Mesendoderm (in vitro differentiated cells): ENCODE measurements around the gene C2orf74.
A peak's percentile ranks its signal among the peaks of the same experiment; 100 is the strongest.
"Not testable (repeated sequence)": the region's sequence is repeated elsewhere in the genome, so short reads cannot be mapped to it uniquely, and the experiment has no call there.

Experiments
- DNase-seq: peaks from one replicate; pipeline ENCODE4 v3.0.0; 2013
- H2AK5ac ChIP-seq: 2 replicates; pipeline ENCODE4 v1.6.1; 2013; ENCODE audit warnings: low read length, inconsistent platforms
- H2BK120ac ChIP-seq: 2 replicates; pipeline ENCODE4 v1.6.1; 2013; ENCODE audit warnings: low read depth, mild to moderate bottlenecking, low read length, moderate library complexity, mixed read lengths
- H2BK15ac ChIP-seq: replicated peaks from 2 replicates; pipeline ENCODE4 v1.6.1; 2013; ENCODE audit warnings: low read depth, mild to moderate bottlenecking, moderate library complexity
- H2BK5ac ChIP-seq: 2 replicates; pipeline ENCODE4 v1.6.1; 2013; ENCODE audit warnings: low read length, inconsistent platforms
- H3K18ac ChIP-seq: 2 replicates; pipeline ENCODE4 v1.6.1; 2013; ENCODE audit warnings: mild to moderate bottlenecking, low read length, mixed read lengths
- H3K23ac ChIP-seq: one replicate; pipeline ENCODE4 v1.6.1; 2013; ENCODE audit warnings: low read length
- H3K27ac ChIP-seq: 2 replicates; pipeline ENCODE4 v1.5.1; 2013; ENCODE audit warnings: low read depth, mild to moderate bottlenecking, inconsistent platforms, low read length, moderate library complexity
- H3K27me3 ChIP-seq: 2 replicates; pipeline ENCODE4 v1.6.1; 2013; ENCODE audit warnings: low read length, control low read depth, mild to moderate bottlenecking, inconsistent platforms; ENCODE audit not compliant: insufficient read depth, poor library complexity
- H3K36me3 ChIP-seq: 2 replicates; pipeline ENCODE4 v1.6.1; 2013; ENCODE audit warnings: low read length, inconsistent platforms; ENCODE audit not compliant: control insufficient read depth, insufficient read depth
- H3K4ac ChIP-seq: one replicate; pipeline ENCODE4 v1.6.1; 2013; ENCODE audit warnings: low read depth, mild to moderate bottlenecking, low read length, moderate library complexity
- H3K4me1 ChIP-seq: 2 replicates; pipeline ENCODE4 v1.6.1; 2013; ENCODE audit warnings: low read depth, low read length, inconsistent platforms; ENCODE audit not compliant: control insufficient read depth
- H3K4me2 ChIP-seq: 2 replicates; pipeline ENCODE4 v1.6.1; 2013; ENCODE audit warnings: low read length
- H3K4me3 ChIP-seq: 2 replicates; pipeline ENCODE4 v1.5.1; 2013; ENCODE audit warnings: mild to moderate bottlenecking, low read length
- H3K56ac ChIP-seq: one replicate; pipeline ENCODE4 v1.6.1; 2013; ENCODE audit warnings: low read length
- H3K79me1 ChIP-seq: 2 replicates; pipeline ENCODE4 v1.6.1; 2013; ENCODE audit warnings: low read length, inconsistent platforms
- H3K79me2 ChIP-seq: 2 replicates; pipeline ENCODE4 v1.6.1; 2013; ENCODE audit warnings: mild to moderate bottlenecking, low read length; ENCODE audit not compliant: control insufficient read depth, insufficient read depth
- H3K9ac ChIP-seq: 2 replicates; pipeline ENCODE4 v1.6.1; 2013; ENCODE audit warnings: low read length, inconsistent platforms
- H4K5ac ChIP-seq: one replicate; pipeline ENCODE4 v1.6.1; 2013; ENCODE audit warnings: low read length
- H4K8ac ChIP-seq: one replicate; pipeline ENCODE4 v1.6.1; 2013; ENCODE audit warnings: low read depth, mild to moderate bottlenecking, control low read depth, low read length, moderate library complexity
- WGBS: extraction: QIAGEN DNeasy Blood & Tissue Kit; methylation state at CpG from one replicate; pipeline ENCODE4 v1.1.7; 2013; ENCODE audit warnings: low lambda C conversion rate, missing lambda C conversion rate; ENCODE audit not compliant: insufficient coverage; ENCODE audit errors: extremely low coverage; 5-methylcytosine and 5-hydroxymethylcytosine counted together

Gene C2orf74

DNA sequence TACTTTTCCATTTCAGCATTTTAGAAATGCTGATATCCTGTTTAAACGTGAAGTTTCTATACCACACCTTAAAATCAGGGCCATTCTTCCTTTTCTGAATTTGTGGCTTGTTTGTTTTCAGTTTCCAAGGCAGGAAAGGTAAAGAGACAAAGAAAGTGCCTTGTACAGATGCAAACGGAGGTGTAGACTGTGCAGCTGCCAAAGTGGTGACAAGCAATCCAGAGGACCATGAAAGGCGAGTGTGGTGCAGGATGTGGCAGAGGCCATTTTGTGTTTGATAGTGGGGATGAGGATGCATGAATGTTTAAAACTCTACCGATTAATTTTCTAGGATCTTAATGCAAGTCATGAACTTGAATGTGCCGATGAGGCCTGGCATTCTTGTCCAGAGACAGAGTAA lies 733 bp downstream of the C2orf74 start:
- Histone ChIP-seq H3K18ac (no peak overlapping the region), H2BK15ac (no peak overlapping the region), H3K4me2 (no peak overlapping the region), H2AK5ac (no peak overlapping the region), H3K36me3 (no peaks in the 10 kb centered on the region), H3K4me3 (no peak overlapping the region), H3K4me1 (peaks cover 3% of the 10 kb centered on the region), H3K9ac (no peak overlapping the region), H4K8ac (no peak overlapping the region), H3K23ac (no peak overlapping the region), H3K4ac (no peak overlapping the region), H2BK120ac (no peak overlapping the region), H4K5ac (no peak overlapping the region), H3K79me1 (no peaks in the 10 kb centered on the region), H2BK5ac (no peak overlapping the region), H3K79me2 (no peaks in the 10 kb centered on the region), H3K27ac (no peak overlapping the region), H3K56ac (no peak overlapping the region), H3K27me3 (no peaks in the 10 kb centered on the region)
- no CpG with 5 or more reads among the region's 5 CpGs for WGBS
- DNase-seq, result no peak

DNA sequence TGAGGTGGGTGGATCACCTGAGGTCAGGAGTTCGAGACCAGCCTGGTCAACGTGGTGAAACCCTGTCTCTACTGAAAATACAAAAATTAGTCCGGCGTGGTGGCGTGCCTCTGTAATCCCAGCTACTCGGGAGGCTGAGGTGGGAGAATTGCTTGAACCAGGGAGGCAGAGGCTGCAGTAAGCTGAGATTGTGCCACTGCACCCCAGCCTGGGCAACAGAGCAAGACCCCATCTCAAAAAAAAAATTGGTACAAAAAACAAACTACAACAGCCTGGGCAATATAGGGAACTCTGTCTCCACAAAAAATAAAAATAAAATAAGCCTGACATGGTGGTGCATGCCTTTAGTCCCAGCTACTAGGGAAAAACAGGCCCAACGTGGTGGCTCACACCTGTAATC lies 3.1 kb downstream of the C2orf74 start:
- not testable (repeated sequence) for H2AK5ac ChIP-seq, H3K27ac ChIP-seq, H3K4me3 ChIP-seq, H3K9ac ChIP-seq, H3K27me3 ChIP-seq, H3K79me1 ChIP-seq, H3K36me3 ChIP-seq, H2BK15ac ChIP-seq, H3K18ac ChIP-seq, H3K56ac ChIP-seq, H3K4me1 ChIP-seq, DNase-seq, H3K4me2 ChIP-seq, H3K23ac ChIP-seq, H2BK5ac ChIP-seq, H4K8ac ChIP-seq, H3K4ac ChIP-seq, H4K5ac ChIP-seq, H2BK120ac ChIP-seq, H3K79me2 ChIP-seq
- no CpG with 5 or more reads among the region's 7 CpGs for WGBS

DNA sequence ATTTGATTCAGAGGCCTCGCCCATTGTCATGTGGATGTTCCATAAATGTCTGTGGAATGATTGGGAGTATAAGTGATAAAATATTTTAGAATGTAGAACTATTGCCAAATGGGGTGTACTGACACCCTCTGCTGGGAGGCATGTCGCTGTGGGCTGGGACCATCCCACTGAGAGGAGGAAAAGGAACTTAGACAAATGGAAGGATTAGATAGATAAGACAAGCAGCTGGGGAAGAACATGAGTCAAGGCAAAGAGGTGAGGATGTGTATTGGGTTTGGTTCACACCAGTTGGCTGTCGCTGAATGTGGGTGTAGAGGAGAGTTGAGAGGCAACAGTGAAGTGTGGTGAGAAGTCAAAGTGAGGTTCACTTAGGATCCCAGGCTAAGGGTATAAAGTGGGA lies 4.0 kb downstream of the C2orf74 start:
- no peak overlapping the region for H3K23ac ChIP-seq
- H3K4me2 ChIP-seq, result no peak overlapping the region
- no peaks in the 10 kb centered on the region for H3K79me1 ChIP-seq
- no peaks in the 10 kb centered on the region for H3K36me3 ChIP-seq
- H3K18ac ChIP-seq, result no peak overlapping the region
- H3K27me3 ChIP-seq, result no peaks in the 10 kb centered on the region
- no peak overlapping the region for H2AK5ac ChIP-seq
- H3K4me3 ChIP-seq, result no peak overlapping the region
- DNase-seq, result peak; percentile 96
- peak overlapping the region; percentile 60 for H3K56ac ChIP-seq
- H3K9ac ChIP-seq, result no peak overlapping the region
- WGBS, result no CpG with 5 or more reads among the region's 3 CpGs
- no peak overlapping the region for H2BK120ac ChIP-seq
- no peak overlapping the region for H2BK15ac ChIP-seq
- peaks cover 3% of the 10 kb centered on the region for H3K4me1 ChIP-seq
- no peak overlapping the region for H4K5ac ChIP-seq
- no peak overlapping the region for H3K27ac ChIP-seq
- H3K4ac ChIP-seq, result no peak overlapping the region
- H4K8ac ChIP-seq, result no peak overlapping the region
- H3K79me2 ChIP-seq, result no peaks in the 10 kb centered on the region
- peak overlapping the region; percentile 67 for H2BK5ac ChIP-seq

DNA sequence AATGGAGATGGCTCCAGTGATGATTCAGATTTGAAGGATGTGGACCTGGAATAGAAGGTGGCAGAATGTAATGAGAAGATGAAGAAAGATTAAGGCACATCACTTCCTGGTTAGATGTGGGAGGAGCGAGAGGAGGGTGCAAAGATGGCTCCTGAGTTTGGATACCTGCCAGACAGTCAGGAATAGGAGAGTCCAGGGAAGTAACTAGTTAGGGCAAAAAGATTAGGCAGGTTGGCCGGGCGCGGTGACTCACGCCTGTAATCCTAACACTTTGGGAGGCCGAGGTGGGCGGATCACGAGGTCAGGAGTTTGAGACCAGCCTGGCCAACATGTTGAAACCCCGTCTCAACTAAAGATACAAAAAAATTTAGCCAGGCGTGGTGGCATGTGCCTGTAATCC lies 5.6 kb downstream of the C2orf74 start:
- Histone ChIP-seq H3K18ac (no peak overlapping the region), H4K8ac (no peak overlapping the region), H3K23ac (no peak overlapping the region), H2BK120ac (no peak overlapping the region), H2BK15ac (no peak overlapping the region), H3K4me1 (peaks cover 3% of the 10 kb centered on the region), H3K9ac (no peak overlapping the region), H4K5ac (no peak overlapping the region), H2AK5ac (no peak overlapping the region), H3K4ac (no peak overlapping the region), H3K4me2 (no peak overlapping the region), H3K36me3 (no peaks in the 10 kb centered on the region), H3K56ac (no peak overlapping the region), H3K79me1 (no peaks in the 10 kb centered on the region), H3K27ac (no peak overlapping the region), H2BK5ac (no peak overlapping the region), H3K79me2 (no peaks in the 10 kb centered on the region), H3K27me3 (no peaks in the 10 kb centered on the region), H3K4me3 (no peak overlapping the region)
- no CpG with 5 or more reads among the region's 10 CpGs for WGBS
- no peak for DNase-seq

DNA sequence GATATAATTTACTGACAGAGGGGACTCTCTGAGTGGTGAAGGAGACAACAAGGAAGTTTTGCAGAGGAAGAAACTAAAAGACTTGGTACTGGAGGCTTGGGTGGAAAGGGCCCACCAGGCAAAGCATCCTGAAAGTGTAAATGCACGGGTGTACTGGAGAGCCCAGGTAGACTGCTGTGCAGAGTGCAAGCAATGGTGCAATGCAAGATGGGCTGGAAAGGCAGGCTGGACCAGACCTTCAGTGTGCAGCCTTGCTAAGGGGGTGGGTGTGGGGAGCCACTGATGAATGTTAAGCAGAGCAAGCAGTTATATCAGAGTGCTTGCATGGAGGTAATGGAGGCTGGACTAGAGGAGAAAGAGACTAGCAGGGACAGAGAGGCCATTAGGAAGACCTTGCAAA lies 10.7 kb downstream of the C2orf74 start:
- Histone ChIP-seq H3K27me3 (no peaks in the 10 kb centered on the region), H3K56ac (no peak overlapping the region), H2BK5ac (no peak overlapping the region), H3K4ac (no peak overlapping the region), H2AK5ac (no peak overlapping the region), H4K5ac (no peak overlapping the region), H3K23ac (no peak overlapping the region), H4K8ac (no peak overlapping the region), H3K18ac (no peak overlapping the region), H2BK15ac (no peak overlapping the region), H2BK120ac (no peak overlapping the region), H3K4me3 (no peak overlapping the region), H3K79me1 (no peaks in the 10 kb centered on the region), H3K27ac (no peak overlapping the region), H3K4me2 (no peak overlapping the region), H3K79me2 (no peaks in the 10 kb centered on the region), H3K4me1 (peaks cover 4% of the 10 kb centered on the region), H3K9ac (no peak overlapping the region), H3K36me3 (no peaks in the 10 kb centered on the region)
- no CpG with 5 or more reads among the region's 1 CpG for WGBS
- DNase-seq, result no peak

DNA sequence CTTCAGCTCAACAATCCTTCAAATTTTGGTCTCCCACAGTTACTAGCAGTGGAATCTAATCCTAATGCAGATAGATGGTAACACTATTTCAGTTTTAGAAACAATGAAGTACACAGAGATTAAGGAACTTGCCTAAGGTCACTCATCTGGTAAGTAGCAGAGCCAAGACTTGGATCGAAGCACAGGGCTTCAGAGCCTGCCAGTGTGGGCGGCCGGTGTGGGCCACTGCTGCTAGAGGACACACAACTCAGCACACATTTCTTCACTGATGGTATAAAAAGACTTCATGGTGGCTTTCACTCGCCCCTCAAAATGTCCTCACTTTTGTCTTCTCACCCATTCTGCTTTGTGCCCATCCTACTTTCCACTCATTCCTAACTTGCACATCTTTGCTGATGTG lies 11.1 kb downstream of the C2orf74 start:
- H2BK15ac ChIP-seq, result no peak overlapping the region
- H4K5ac ChIP-seq, result no peak overlapping the region
- DNase-seq, result no peak
- no peak overlapping the region for H2BK5ac ChIP-seq
- peaks cover 4% of the 10 kb centered on the region for H3K4me1 ChIP-seq
- no peak overlapping the region for H4K8ac ChIP-seq
- no peaks in the 10 kb centered on the region for H3K27me3 ChIP-seq
- no peak overlapping the region for H2AK5ac ChIP-seq
- no peak overlapping the region for H3K27ac ChIP-seq
- H3K79me1 ChIP-seq, result peaks cover 4% of the 10 kb centered on the region
- no peak overlapping the region for H3K56ac ChIP-seq
- H3K23ac ChIP-seq, result no peak overlapping the region
- H3K79me2 ChIP-seq, result peaks cover 2% of the 10 kb centered on the region
- H3K9ac ChIP-seq, result no peak overlapping the region
- WGBS, result no CpG with 5 or more reads among the region's 4 CpGs
- H3K4ac ChIP-seq, result no peak overlapping the region
- H3K4me2 ChIP-seq, result no peak overlapping the region
- no peak overlapping the region for H2BK120ac ChIP-seq
- no peak overlapping the region for H3K4me3 ChIP-seq
- H3K36me3 ChIP-seq, result no peaks in the 10 kb centered on the region
- H3K18ac ChIP-seq, result no peak overlapping the region
